Immature natural killer cell (primary cell): ENCODE measurements around the gene SMIM3. TPM values are rescaled to one million over a fixed set of nuclear protein-coding genes. Genes with fewer than 3 reads are reported as not detected.

Experiments used
- DNase-seq, 3 donors: peaks; one replicate each; pipeline ENCODE4 v3.0.0; 2022; ENCODE audit warnings: mixed read lengths in 1 of 3
- H3K27ac Mint-ChIP-seq, 6 donors: one replicate each; pipeline ENCODE4 v1.8.0; 2020; ENCODE audit warnings: mixed read lengths in 6 of 6, mild to moderate bottlenecking in 5 of 6, inconsistent platforms in 4 of 6, moderate library complexity in 3 of 6
- H3K27me3 Mint-ChIP-seq, 3 donors: one replicate each; pipeline ENCODE4 v1.8.0; 2020 to 2021; ENCODE audit warnings: low read depth in 3 of 3, mild to moderate bottlenecking in 3 of 3, mixed read lengths in 3 of 3, moderate library complexity in 3 of 3, inconsistent platforms in 1 of 3
- H3K36me3 Mint-ChIP-seq, 3 donors: one replicate each; pipeline ENCODE4 v1.8.0; 2020; ENCODE audit warnings: mixed read lengths in 3 of 3, inconsistent platforms in 2 of 3, mild to moderate bottlenecking in 2 of 3
- H3K4me1 Mint-ChIP-seq, 2 donors: one replicate each; pipeline ENCODE4 v1.8.0; 2020; ENCODE audit warnings: inconsistent platforms in 2 of 2, mild to moderate bottlenecking in 2 of 2, mixed read lengths in 2 of 2, moderate library complexity in 1 of 2
- H3K4me3 Mint-ChIP-seq, 5 donors: one replicate each; pipeline ENCODE4 v1.8.0; 2020; ENCODE audit warnings: mild to moderate bottlenecking in 5 of 5, mixed read lengths in 5 of 5, inconsistent platforms in 3 of 5, moderate library complexity in 3 of 5
- H3K9me3 Mint-ChIP-seq, 6 donors: one replicate each; pipeline ENCODE4 v1.8.0; 2020; ENCODE audit warnings: mild to moderate bottlenecking in 6 of 6, mixed read lengths in 6 of 6, inconsistent platforms in 4 of 6, moderate library complexity in 3 of 6
- polyA plus RNA-seq, 3 donors: library from polyadenylated mRNA; unstranded; fragments of 300-500 nt; fragmentation: Illumina TruSeq; gene quantifications; one replicate each; pipeline ENCODE4 v1.2.3, GENCODE V29; 2021

Gene SMIM3
- polyA plus RNA-seq, 3 donors from 2014 or later: 20.1 to 32.6 (median 21.7) TPM

GRCh38 chr5:150757087-150757649 lies 21.4 kb upstream of the SMIM3 start:
- H3K4me1 Mint-ChIP-seq: peaks cover 25 to 35% of the 10 kb centered on the region in 2 donors
- no peak for DNase-seq
- peak overlapping the region in 2 of 5 donors; percentile 7 to 47 for H3K4me3 Mint-ChIP-seq
- peaks cover 0 to 2% (median 1%) of the 10 kb centered on the region in 3 donors for H3K27me3 Mint-ChIP-seq
- peak overlapping the region in 3 of 6 donors; percentile 76 to 88 (median 79) for H3K27ac Mint-ChIP-seq
- no peaks in the 10 kb centered on the region for H3K9me3 Mint-ChIP-seq
- H3K36me3 Mint-ChIP-seq: peaks cover 12 to 30% (median 28%) of the 10 kb centered on the region in 3 donors

GRCh38 chr5:150758203-150758530 lies 20.4 kb upstream of the SMIM3 start:
- peaks cover 25 to 35% of the 10 kb centered on the region in 2 donors for H3K4me1 Mint-ChIP-seq
- H3K4me3 Mint-ChIP-seq: no peak overlapping the region
- no peak overlapping the region for H3K27ac Mint-ChIP-seq
- DNase-seq: no peak
- H3K36me3 Mint-ChIP-seq: peaks cover 16 to 27% (median 21%) of the 10 kb centered on the region in 3 donors
- H3K27me3 Mint-ChIP-seq: peaks cover 0 to 2% (median 1%) of the 10 kb centered on the region in 3 donors
- no peaks in the 10 kb centered on the region for H3K9me3 Mint-ChIP-seq

GRCh38 chr5:150758531-150759333 lies 19.8 kb upstream of the SMIM3 start, which contains the start of gene DCTN4:
TSS of gene DCTN4 (minus strand) at chr5:150759017. CDS start at chr5:150758993, 24 bp downstream.
- no peaks in the 10 kb centered on the region for H3K9me3 Mint-ChIP-seq
- H3K27me3 Mint-ChIP-seq: peaks cover 0 to 2% (median 1%) of the 10 kb centered on the region in 3 donors
- H3K4me1 Mint-ChIP-seq: peaks cover 22 to 30% of the 10 kb centered on the region in 2 donors
- peaks cover 15 to 21% (median 16%) of the 10 kb centered on the region in 3 donors for H3K36me3 Mint-ChIP-seq
- H3K27ac Mint-ChIP-seq: no peak within 1 kb of the TSS
- H3K4me3 Mint-ChIP-seq: no peak within 1 kb of the TSS
- DNase-seq: peak; percentile 95 to 96 (median 96)

GRCh38 chr5:150759334-150759583 lies 19.3 kb upstream of the SMIM3 start:
- Mint-ChIP-seq H3K4me1 (peaks cover 20 to 24% of the 10 kb centered on the region in 2 donors), H3K36me3 (peaks cover 11 to 16% (median 11%) of the 10 kb centered on the region in 3 donors), H3K9me3 (no peaks in the 10 kb centered on the region), H3K27me3 (peaks cover 1 to 3% (median 2%) of the 10 kb centered on the region in 3 donors), H3K27ac (no peak overlapping the region), H3K4me3 (no peak overlapping the region)
- no peak for DNase-seq

- no peak overlapping the region for H3K4me3 Mint-ChIP-seq
- no peak overlapping the region for H3K27ac Mint-ChIP-seq
- no peak for DNase-seq
- peaks cover 2 to 5% (median 3%) of the 10 kb centered on the region in 3 donors for H3K27me3 Mint-ChIP-seq
- no peaks in the 10 kb centered on the region for H3K9me3 Mint-ChIP-seq
- peaks cover 4 to 9% of the 10 kb centered on the region in 2 donors for H3K4me1 Mint-ChIP-seq
- H3K36me3 Mint-ChIP-seq: peaks cover 0 to 4% (median 1%) of the 10 kb centered on the region in 3 donors
Observed at GRCh38 chr5:150762211-150762610, 16.3 kb upstream of the SMIM3 start.

- Mint-ChIP-seq H3K4me1 (peaks cover 2 to 9% of the 10 kb centered on the region in 2 donors), H3K27me3 (peaks cover 2 to 5% (median 3%) of the 10 kb centered on the region in 3 donors), H3K4me3 (no peak overlapping the region), H3K9me3 (no peaks in the 10 kb centered on the region), H3K36me3 (peaks cover 0 to 4% (median 0%) of the 10 kb centered on the region in 3 donors), H3K27ac (peak overlapping the region in 2 of 6 donors; percentile 32 to 47)
- DNase-seq: no peak
Observed at GRCh38 chr5:150763023-150763769, 15.4 kb upstream of the SMIM3 start.

- no peak for DNase-seq
- Mint-ChIP-seq H3K27me3 (peaks cover 2 to 5% (median 2%) of the 10 kb centered on the region in 3 donors), H3K27ac (no peak overlapping the region), H3K36me3 (peaks cover 0 to 4% (median 0%) of the 10 kb centered on the region in 3 donors), H3K4me1 (peaks cover 2% of the 10 kb centered on the region in 2 donors), H3K9me3 (no peaks in the 10 kb centered on the region), H3K4me3 (no peak overlapping the region)
Observed at GRCh38 chr5:150764530-150764929, 14.0 kb upstream of the SMIM3 start.

- peaks cover 2 to 5% (median 2%) of the 10 kb centered on the region in 3 donors for H3K27me3 Mint-ChIP-seq
- H3K36me3 Mint-ChIP-seq: peaks cover 0 to 4% (median 0%) of the 10 kb centered on the region in 3 donors
- no peak overlapping the region for H3K4me3 Mint-ChIP-seq
- DNase-seq: no peak
- H3K4me1 Mint-ChIP-seq: peaks cover 0 to 2% of the 10 kb centered on the region in 2 donors
- H3K27ac Mint-ChIP-seq: no peak overlapping the region
- no peaks in the 10 kb centered on the region for H3K9me3 Mint-ChIP-seq
Observed at GRCh38 chr5:150765011-150765798, 13.4 kb upstream of the SMIM3 start.

- Mint-ChIP-seq H3K9me3 (no peaks in the 10 kb centered on the region), H3K27ac (no peak overlapping the region)
- no peak for DNase-seq
Observed at GRCh38 chr5:150765799-150766169, 12.8 kb upstream of the SMIM3 start.

GRCh38 chr5:150766251-150766650 lies 12.3 kb upstream of the SMIM3 start:
- Mint-ChIP-seq H3K27ac (no peak overlapping the region), H3K36me3 (peaks cover 0 to 4% (median 0%) of the 10 kb centered on the region in 3 donors)

More at GRCh38 chr5:150765799-150766169, 12.8 kb upstream of the SMIM3 start:
- peaks cover 2 to 5% (median 2%) of the 10 kb centered on the region in 3 donors for H3K27me3 Mint-ChIP-seq
- H3K4me1 Mint-ChIP-seq: peaks cover 0 to 2% of the 10 kb centered on the region in 2 donors
- H3K36me3 Mint-ChIP-seq: peaks cover 0 to 4% (median 0%) of the 10 kb centered on the region in 3 donors
- no peak overlapping the region for H3K4me3 Mint-ChIP-seq

GRCh38 chr5:150771034-150771795 lies 7.3 kb upstream of the SMIM3 start:
- Mint-ChIP-seq H3K4me1 (no peaks in the 10 kb centered on the region), H3K27ac (no peak overlapping the region), H3K36me3 (peaks cover 0 to 3% (median 0%) of the 10 kb centered on the region in 3 donors), H3K4me3 (no peak overlapping the region), H3K27me3 (peaks cover 0 to 4% (median 0%) of the 10 kb centered on the region in 3 donors), H3K9me3 (no peaks in the 10 kb centered on the region)
- no peak for DNase-seq

More at GRCh38 chr5:150766251-150766650, 12.3 kb upstream of the SMIM3 start:
- peaks cover 0 to 2% of the 10 kb centered on the region in 2 donors for H3K4me1 Mint-ChIP-seq
- H3K27me3 Mint-ChIP-seq: peaks cover 2 to 5% (median 2%) of the 10 kb centered on the region in 3 donors
- no peak overlapping the region for H3K4me3 Mint-ChIP-seq
- no peak for DNase-seq
- H3K9me3 Mint-ChIP-seq: no peaks in the 10 kb centered on the region

GRCh38 chr5:150774145-150774544 lies 4.4 kb upstream of the SMIM3 start:
- Mint-ChIP-seq H3K36me3 (peaks cover 0 to 3% (median 0%) of the 10 kb centered on the region in 3 donors), H3K9me3 (no peaks in the 10 kb centered on the region), H3K27ac (no peak overlapping the region), H3K27me3 (peaks cover 0 to 4% (median 2%) of the 10 kb centered on the region in 3 donors), H3K4me1 (peaks cover 11% of the 10 kb centered on the region in 2 donors), H3K4me3 (no peak overlapping the region)
- DNase-seq: no peak
